Mucosa of descending colon (tissue), 3 donors: ENCODE measurements around the gene DUT. TPM values are rescaled to one million over a fixed set of nuclear protein-coding genes. Genes with fewer than 3 reads are reported as not detected.

Experiments
- ATAC-seq: fragments of 200-7000 bp; cut with Tn5 transposase; one replicate; pipeline ENCODE4 v1.9.1; 2020; ENCODE audit warnings: mild to moderate bottlenecking, moderate library complexity
- DNase-seq, 3 donors: peaks; one replicate each; pipeline ENCODE4 v3.0.0-alpha.2; 2020
- H3K36me3 ChIP-seq: fragments of 200-600 bp; one replicate; pipeline ENCODE4 v1.8.0; 2021; ENCODE audit warnings: low read depth, mild to moderate bottlenecking
- H3K4me1 ChIP-seq: fragments of 200-600 bp; one replicate; pipeline ENCODE4 v1.8.0; 2021; ENCODE audit warnings: low read depth, mild to moderate bottlenecking
- H3K4me3 ChIP-seq: fragments of 200-600 bp; one replicate; pipeline ENCODE4 v1.8.0; 2021; ENCODE audit warnings: mild to moderate bottlenecking
- H3K9me3 ChIP-seq: fragments of 200-600 bp; one replicate; pipeline ENCODE4 v1.8.0; 2021; ENCODE audit warnings: mild to moderate bottlenecking
- intact Hi-C, 2 donors: fragments of 100-400 bp; cut with DNase I in 1 of 2; cut with micrococcal nuclease in 1 of 2; formaldehyde crosslinking; loops; one replicate each; pipeline versions ENCODE4 v1.11.0 to v1.11.1; 2022; cut with DNase I, micrococcal nuclease
- total RNA-seq, 3 donors: library from RNA; stranded (reverse); fragmentation: NEBNext Ultra II Directional in 2 of 3; extraction: Animal tissue kit (Norgen Biotek cat#: 25700) in 2 of 3; gene quantifications; one replicate each; pipeline versions ENCODE4 v1.2.1 to v1.2.4, GENCODE V29; 2021 to 2023
- TF ChIP-seq, protein P1 (sequence below): fragments of 200-600 bp; IDR thresholded peaks from one replicate; pipeline ENCODE4 v1.8.0; 2022; ENCODE audit warnings: antibody characterized with exemption, mild to moderate bottlenecking
- donor health status: DM: no; HTN: no; CAD: no; lungs with moderate emphysema.
- donor health status: DM: no; HTN: no; CAD: no.
- donor health status: DM: no; HTN: yes; CAD: no.

DUT gene
- total RNA-seq, 3 donors from 2014 or later, result 46.3 to 81.6 (median 69.4) TPM

DNA sequence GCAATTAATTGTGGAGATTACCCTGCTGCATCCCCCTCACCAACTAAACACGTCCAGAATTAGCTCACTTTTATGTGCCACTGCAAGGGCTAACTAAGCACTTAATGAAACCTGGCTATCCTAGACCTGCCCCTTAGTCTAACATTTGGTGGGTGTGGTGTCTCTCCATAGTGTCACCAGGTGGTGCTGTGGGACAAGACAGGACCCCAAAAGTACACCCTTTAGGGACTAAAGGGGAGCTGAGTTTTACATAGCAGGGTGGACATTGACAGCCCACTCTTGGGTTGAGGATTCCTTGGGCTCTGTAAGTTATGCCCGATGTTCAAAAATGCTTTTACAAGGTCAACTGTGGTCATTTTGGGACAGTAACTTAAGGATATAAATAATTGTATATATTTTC lies 5.7 kb downstream of the DUT start:
- no peak overlapping the region for H3K4me3 ChIP-seq
- no peaks in the 10 kb centered on the region for H3K36me3 ChIP-seq
- no peak for DNase-seq
- TF ChIP-seq, protein P1, sequence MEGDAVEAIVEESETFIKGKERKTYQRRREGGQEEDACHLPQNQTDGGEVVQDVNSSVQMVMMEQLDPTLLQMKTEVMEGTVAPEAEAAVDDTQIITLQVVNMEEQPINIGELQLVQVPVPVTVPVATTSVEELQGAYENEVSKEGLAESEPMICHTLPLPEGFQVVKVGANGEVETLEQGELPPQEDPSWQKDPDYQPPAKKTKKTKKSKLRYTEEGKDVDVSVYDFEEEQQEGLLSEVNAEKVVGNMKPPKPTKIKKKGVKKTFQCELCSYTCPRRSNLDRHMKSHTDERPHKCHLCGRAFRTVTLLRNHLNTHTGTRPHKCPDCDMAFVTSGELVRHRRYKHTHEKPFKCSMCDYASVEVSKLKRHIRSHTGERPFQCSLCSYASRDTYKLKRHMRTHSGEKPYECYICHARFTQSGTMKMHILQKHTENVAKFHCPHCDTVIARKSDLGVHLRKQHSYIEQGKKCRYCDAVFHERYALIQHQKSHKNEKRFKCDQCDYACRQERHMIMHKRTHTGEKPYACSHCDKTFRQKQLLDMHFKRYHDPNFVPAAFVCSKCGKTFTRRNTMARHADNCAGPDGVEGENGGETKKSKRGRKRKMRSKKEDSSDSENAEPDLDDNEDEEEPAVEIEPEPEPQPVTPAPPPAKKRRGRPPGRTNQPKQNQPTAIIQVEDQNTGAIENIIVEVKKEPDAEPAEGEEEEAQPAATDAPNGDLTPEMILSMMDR, result no peak
- H3K4me1 ChIP-seq, result no peaks in the 10 kb centered on the region
- no peaks in the 10 kb centered on the region for H3K9me3 ChIP-seq
- intact Hi-C loops, result no loop called here
- no peak for ATAC-seq

DNA sequence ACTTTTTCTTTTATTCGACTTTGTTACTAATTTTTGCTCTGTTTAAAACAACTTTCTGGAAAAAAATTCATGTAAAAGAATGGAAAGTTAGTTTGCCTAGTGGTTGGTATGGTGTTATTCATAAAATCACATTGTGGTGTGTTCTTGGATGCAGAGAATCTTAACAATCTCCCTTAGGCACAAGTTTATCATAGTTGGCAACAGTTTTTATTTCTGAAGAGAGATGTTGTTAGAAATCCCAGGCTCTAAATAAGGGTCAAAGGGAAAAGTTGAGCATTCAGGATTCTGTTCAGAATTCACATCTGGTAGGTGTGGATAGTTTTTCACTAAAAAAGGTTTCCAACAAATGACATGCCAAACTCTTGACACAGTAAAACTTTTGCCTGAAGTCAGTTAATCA lies 6.4 kb downstream of the DUT start:
- intact Hi-C loops, result no loop called here
- Histone ChIP-seq H3K36me3 (no peaks in the 10 kb centered on the region), H3K4me1 (no peaks in the 10 kb centered on the region), H3K4me3 (no peak overlapping the region), H3K9me3 (no peaks in the 10 kb centered on the region)
- no peak for ATAC-seq
- TF ChIP-seq, protein P1, result no peak
- DNase-seq, result no peak

DNA sequence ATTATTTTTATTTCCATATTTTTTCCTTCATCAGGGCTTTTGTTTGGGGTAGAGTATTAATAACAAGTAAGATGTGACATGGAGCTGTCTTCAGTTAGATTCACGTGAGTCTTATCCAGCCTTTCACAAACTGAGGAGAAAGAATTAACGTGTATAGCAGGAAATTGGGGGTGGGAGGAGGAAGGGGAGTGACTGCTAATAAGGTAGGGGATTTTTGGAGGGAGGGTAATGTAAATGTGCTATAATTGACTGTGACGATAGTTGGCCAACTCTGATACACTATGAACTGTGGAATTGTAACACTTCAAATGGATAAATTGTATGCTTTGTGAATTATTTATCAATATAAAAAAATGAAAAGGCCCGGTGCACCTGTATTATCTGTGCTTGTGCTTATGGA lies 8.9 kb downstream of the DUT start:
- Histone ChIP-seq H3K36me3 (no peaks in the 10 kb centered on the region), H3K4me1 (no peaks in the 10 kb centered on the region), H3K4me3 (no peak overlapping the region), H3K9me3 (no peaks in the 10 kb centered on the region)
- TF ChIP-seq, protein P1, result no peak
- intact Hi-C loops, result no loop called here
- DNase-seq, result no peak
- no peak for ATAC-seq

DNA sequence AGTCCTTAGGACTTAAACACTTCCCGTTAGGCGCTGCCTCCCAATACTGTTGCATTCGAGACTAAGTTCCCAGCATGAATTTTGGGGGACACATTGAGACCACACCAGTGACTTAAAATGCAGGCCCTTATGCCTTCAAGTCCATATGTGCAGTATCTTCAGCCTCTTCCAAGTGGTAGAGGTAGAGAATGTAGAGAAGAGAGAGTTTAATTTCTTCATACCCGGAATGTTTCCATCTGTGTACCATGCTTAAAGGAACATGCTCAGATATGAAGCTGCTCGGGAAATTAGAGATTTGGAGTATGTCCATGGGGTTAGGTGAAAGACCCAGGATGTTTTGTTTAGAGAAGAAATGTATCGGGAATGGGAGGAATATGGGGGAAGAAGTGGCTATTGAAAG lies 12.6 kb downstream of the DUT start:
- Histone ChIP-seq H3K36me3 (no peaks in the 10 kb centered on the region), H3K9me3 (no peaks in the 10 kb centered on the region), H3K4me3 (no peak overlapping the region), H3K4me1 (no peaks in the 10 kb centered on the region)
- no peak for ATAC-seq
- intact Hi-C loops, result no loop called here
- DNase-seq, result no peak
- TF ChIP-seq, protein P1, result no peak

DNA sequence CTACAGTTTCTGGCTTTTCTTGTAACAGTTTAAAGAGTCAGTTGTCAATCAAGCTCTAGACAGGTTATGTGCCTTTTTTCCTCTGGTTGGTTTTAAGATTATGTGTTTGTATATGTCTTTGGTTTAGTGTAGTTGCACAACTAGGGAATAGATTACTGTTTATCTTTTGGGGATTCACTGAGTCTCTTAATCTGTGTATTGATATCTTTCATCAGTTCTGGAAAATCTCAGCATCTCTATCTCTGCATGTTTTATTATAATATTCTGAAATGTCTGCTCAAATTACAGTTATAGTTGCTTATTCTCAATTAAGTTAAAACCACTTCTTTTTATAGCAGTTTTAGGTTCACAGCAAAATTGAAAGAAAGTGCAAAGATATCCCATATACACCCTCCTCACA lies 14.3 kb downstream of the DUT start:
- H3K36me3 ChIP-seq, result no peaks in the 10 kb centered on the region
- no peaks in the 10 kb centered on the region for H3K4me1 ChIP-seq
- intact Hi-C loops, result no loop called here
- TF ChIP-seq, protein P1, result no peak
- ATAC-seq, result no peak
- no peak for DNase-seq
- H3K4me3 ChIP-seq, result no peak overlapping the region
- H3K9me3 ChIP-seq, result no peaks in the 10 kb centered on the region

DNA sequence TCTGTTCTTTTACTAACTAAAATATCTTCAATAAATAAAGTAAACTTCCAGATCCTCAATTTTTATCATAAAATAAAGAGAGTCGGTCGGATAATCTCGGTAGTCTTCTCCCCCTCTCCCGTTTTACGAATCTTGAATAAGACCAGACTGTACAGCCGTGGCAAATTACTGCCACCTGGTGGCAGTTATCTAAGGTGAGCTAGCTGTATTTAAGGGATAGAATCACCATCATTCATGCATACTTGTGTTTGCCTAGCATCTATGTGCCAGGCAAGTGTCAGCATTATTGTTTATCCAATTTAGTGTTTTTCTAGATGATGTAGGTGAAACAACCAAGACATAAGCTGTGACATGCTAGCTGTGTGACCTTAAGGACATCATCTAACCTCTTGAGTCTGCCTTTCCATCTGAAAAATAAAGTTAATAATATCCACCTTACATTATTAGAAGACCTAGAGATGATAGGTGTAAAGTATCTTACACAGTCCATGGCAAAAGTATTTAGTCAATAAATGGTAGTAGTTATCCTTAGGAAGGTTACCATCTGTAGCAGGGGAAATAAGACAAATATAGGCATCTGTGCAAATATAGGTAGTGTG lies 21.3 kb downstream of the DUT start:
- peak; percentile 79 for ATAC-seq
- peak in 1 of 3 donors; percentile 83 for DNase-seq
- TF ChIP-seq, protein P1, result peak; percentile 40
- H3K9me3 ChIP-seq, result no peaks in the 10 kb centered on the region
- H3K4me3 ChIP-seq, result no peak overlapping the region
- intact Hi-C loops, result no loop called here
- H3K36me3 ChIP-seq, result no peaks in the 10 kb centered on the region
- H3K4me1 ChIP-seq, result no peaks in the 10 kb centered on the region
